Hypothalamus (tissue), 51 donors: ENCODE data around the gene MRE11.

Experiments used
- DNase-seq, 51 donors: peaks; one replicate each; lab custom pipeline; 2025; lab: John Stamatoyannopoulos, UW

Gene MRE11

DNA sequence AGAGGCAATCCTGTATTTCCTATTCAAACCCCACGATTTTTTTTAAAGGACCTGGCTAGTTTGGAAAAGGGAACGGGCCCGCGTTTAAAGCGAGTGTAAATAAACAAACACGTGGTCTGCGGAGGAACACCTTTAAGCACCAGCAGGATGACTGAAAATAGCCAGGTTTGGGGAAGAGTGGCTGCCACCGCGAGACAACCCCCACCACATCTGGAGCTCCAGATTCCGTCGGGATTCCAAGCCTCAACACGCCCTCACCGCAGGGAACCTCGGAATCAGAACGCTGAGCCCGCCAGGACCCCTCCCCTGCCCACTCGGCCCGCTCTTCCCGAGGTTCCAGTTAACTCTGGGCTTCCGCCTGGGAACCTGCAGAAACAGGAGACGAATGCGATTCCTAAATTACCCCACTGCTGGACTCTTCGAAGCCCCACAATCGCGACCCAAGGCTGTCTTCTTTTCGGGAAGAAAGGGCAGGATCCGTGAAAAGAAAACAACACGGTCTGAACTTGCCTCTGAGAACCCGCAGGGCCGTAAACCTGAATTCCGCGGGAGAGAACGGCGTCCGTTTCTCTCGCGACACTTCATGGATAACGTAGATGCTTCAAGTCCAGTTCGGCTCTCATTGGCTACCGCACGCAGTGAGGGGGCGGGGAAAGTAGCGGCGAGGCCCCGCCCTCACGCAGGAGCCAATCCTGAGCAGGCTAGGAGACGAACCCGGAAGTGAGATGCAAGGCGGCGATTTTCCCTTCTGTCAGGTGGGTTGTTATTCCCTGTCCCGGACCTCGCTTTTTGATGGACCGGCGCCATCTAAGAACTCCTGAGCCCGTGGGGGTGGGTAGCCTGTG, at the start of gene MRE11, which contains the start of gene ANKRD49:
TSS of gene MRE11 (minus strand) at position 564 of the 845 bp plus-strand sequence. CDS start 1,043 bp downstream, outside the sequence.
TSS of gene ANKRD49 (plus strand) at position 704 of the 845 bp plus-strand sequence. CDS start 2,710 bp downstream, outside the sequence.
- peak; percentile 53 to 98 (median 91) for DNase-seq

- no peak for DNase-seq
Measured at GRCh38 chr11:94539420-94539819, 45.8 kb upstream of the MRE11 start.

GRCh38 chr11:94537031-94537600, 43.5 kb upstream of the MRE11 start:
- DNase-seq: no peak

DNA sequence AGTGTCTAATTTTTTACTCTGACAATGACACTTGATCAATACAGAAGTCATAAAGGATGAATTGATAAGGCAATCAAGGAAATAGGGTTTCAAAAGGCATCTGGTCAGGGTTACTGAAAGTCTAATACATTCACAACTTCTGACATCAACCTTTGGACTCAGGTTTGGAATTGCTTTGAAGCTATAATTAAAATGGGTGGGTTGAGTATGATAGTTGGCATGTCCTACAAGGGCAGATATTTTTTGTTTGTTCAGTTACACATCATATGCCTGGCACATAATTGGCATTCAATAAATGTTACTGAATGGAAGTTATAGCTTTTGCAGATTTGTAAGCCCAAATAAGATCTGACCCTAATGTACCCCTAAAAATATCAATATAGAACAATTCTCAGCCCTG, 42.7 kb upstream of the MRE11 start:
- no peak for DNase-seq

- DNase-seq: no peak
Measured at GRCh38 chr11:94533696-94534630, 40.3 kb upstream of the MRE11 start.

- DNase-seq: no peak
Measured at GRCh38 chr11:94533206-94533605, 39.6 kb upstream of the MRE11 start.

- DNase-seq: no peak
Measured at GRCh38 chr11:94532211-94532610, 38.6 kb upstream of the MRE11 start.

DNA sequence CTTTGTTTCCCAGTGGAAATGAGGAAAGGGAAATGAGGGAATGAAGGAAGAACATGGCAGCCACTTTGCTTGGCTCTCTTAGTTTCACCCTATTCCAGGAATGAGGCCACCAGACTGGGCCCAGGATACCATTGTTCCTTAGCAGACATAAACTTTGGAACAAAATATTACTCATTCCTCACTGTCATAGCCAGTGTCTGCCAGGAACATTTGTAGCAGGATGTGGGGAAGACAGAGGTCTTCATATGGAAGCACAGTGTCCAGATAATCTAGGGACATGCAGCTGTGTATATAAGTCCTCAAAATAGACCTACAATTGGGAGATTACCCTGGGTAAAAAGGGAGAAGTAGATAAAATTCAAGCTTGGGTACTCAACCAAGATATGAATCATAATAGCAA, 34.9 kb upstream of the MRE11 start:
- DNase-seq: no peak

DNA sequence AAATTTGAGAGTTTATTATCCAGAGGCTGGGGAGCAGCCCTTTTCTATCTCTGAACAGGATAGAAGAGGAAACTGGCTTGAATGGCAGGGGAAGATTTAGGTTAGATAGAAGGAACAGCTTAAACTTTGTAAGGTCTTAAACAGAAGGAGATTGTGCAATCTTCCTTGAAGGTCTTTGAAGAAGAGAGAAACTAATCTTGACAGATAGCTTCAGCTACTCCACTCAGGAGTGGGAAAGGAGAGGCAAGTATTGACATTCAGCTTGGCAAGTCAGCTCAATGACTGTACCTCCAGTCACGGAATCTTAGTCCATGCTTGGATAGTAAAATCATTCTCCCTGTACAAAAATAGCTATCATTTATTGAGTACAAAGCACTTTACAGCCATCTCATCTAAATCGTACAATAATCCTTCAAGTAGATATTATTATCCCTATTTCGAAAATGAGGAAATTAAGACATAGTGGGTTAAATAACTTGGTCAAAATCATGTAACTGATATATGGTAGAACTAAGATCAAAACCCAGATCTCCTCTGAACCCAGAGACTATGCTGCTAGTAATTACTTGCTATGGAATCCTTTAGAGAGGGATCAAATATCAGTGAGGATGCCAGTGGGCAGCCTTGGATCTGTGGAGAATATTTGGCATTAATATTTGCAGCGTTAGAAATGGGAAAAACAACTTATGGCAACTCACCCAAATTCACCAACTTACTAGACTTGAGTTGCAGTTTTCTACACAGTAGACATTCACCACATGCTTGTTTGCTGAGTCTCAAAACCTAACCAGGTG, 33.2 kb upstream of the MRE11 start:
- DNase-seq: no peak

DNA sequence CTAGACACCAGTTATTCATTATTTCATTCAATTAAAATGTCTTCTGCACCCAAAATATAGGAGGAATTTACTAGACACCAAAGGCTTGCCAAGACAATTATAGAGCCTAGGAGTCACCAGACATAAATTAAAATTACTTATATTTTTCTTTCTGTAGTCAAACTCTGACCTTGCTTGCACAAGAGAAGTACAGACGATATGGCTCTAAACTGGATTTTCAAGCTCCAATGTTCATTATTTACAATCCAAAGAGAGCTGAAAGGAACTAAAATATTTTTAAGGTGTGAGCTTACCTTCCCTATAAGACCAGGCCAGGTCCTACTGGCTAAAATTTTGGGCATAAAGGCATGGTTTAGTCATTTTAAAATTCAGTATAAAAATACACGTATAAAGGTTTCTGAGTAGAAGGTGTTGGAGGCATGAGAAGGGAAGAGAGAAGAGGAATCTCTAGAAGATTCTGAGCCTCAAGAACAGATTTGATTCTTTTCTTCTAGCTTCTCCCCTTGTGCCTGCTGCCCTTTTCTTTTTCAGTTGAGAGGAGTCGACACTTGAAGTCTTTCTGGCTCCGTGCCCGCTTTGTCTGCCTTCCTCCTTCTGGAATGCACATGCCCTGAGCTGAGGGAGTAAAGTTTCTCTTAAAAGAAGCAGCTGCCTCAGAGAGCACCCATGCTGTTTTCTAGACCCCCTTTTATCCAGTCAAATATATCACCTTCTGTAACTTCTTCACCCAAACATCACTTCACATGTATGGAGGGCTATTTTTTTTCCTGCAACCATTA, 32.1 kb upstream of the MRE11 start:
- DNase-seq: peak in 15 of 51 donors; percentile 2 to 36 (median 12)

DNA sequence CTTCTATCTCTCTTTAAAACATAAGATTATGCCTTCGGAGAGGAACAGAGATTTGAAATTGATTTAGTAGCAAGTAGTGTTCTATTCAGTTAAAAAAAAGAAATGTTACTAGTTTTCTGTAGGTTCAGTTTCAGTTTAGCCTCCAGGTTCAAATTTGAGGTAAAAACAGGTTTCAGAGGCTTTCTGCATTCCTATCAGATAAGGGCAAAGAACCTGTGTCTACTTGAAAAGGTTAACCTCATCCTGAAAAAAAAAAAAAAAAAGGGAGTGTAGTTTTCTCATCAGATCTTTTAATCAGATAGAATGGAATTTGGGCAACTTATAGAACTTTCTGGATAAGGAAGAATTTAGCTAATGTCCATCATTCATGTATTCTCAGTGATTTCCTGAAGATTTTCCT, 30.7 kb upstream of the MRE11 start:
- no peak for DNase-seq

DNA sequence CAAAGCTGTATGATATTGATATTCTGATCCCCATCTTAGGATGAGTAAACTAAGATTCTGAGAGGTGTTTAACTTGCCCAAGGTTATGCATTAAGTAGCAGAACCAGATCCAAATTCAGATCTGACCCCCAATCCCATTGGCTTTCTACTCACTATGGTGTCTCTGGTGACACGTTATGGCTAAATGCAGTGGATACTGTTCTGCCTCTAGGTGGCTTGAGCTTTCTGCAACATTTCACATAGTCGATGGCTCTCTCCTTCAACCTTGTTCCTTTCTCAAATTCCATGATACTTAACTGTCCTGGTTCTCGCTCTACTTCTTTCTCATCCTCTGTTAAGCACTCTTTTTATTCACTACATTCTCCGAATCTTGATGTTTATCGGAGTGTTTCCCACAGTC, 28.0 kb upstream of the MRE11 start:
- DNase-seq: no peak

- DNase-seq: peak in 2 of 51 donors; percentile 4 to 34
Measured at GRCh38 chr11:94519478-94520084, 25.9 kb upstream of the MRE11 start.

GRCh38 chr11:94518300-94518699, 24.7 kb upstream of the MRE11 start:
- no peak for DNase-seq

- no peak for DNase-seq
Measured at GRCh38 chr11:94516725-94517124, 23.1 kb upstream of the MRE11 start.

GRCh38 chr11:94515398-94515797, 21.8 kb upstream of the MRE11 start:
- no peak for DNase-seq

DNA sequence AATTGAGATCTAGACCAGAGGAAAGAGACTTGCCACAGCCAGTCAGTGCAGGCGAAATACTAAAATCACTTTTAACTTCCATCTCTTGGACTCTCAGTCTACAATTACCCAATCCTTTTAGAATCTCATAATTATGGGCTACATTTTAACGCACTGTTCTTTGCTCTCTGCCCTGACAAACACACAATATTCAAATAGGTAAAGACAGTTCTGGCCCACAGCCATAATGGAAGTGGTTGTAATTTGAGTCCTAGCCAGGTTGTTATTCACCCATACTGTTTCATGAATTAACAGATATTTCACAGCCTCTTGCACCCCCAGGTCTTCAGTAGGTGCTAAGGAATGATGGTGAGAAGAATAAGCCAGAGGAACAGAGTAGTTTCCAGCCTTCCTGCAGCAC, 19.4 kb upstream of the MRE11 start:
- no peak for DNase-seq

DNA sequence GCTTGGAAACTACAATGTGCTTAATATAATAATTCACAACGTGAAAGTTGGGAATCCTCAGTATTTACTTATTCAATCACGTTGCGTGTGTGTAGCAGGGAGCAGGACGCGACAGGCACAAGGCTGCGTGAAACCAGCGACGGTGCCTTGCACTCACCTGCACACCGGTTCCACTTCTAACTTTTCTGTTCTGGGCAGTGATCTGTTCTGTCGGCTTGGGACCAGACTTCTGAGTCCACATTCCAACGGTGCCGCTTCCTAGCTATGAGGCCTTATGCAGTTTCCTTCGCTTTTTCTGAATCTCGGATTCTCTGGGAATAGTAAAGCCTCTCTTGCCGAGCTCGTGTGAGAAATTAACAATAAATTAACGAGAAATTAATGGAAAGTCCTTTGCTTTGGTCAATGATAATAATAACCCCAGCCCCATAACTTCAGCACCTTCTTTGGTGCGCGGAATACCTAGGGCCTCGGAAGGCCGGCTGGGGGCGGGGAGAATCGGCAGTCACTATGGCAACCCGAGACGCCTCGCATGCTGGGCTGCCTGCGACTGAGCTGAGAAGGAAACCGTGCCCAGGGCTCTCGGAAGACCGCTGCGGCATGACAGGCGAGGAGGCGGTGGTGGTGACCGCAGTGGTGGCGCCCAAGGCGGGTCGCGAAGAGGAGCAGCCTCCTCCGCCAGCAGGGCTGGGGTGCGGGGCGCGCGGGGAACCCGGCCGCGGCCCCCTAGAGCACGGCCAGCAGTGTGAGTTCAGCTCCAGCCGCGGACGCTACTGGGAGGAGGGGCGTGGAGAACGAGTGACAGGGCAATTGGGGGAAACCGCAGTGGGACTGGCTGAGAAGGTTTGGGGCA, 18.5 kb upstream of the MRE11 start, which contains the start of gene C11orf97:
TSS of gene C11orf97 (plus strand) at position 530 of the 850 bp plus-strand sequence. CDS start at position 598, 68 bp downstream.
- DNase-seq: peak in 44 of 51 donors; percentile 9 to 89 (median 50)
